ENCODE data around the gene WDR81.

WDR81 gene

GRCh38 chr17:1713160-1713877, 11.2 kb upstream of the WDR81 start:
- no peak for DNase-seq (ENCODE audit: low spot score)

GRCh38 chr17:1713878-1714426, 10.6 kb upstream of the WDR81 start:
- no peak for DNase-seq (ENCODE audit: low spot score)

GRCh38 chr17:1714427-1714979, 10.0 kb upstream of the WDR81 start:
- peak; percentile 94 for DNase-seq (ENCODE audit: low spot score)

GRCh38 chr17:1714980-1715802, 9.3 kb upstream of the WDR81 start:
- peak; percentile 83 for DNase-seq (ENCODE audit: low spot score)

GRCh38 chr17:1715803-1716075, 8.8 kb upstream of the WDR81 start:
- DNase-seq (ENCODE audit: low spot score): no peak

- DNase-seq (ENCODE audit: low spot score): peak; percentile 100
Observed at GRCh38 chr17:1716076-1716911, 8.2 kb upstream of the WDR81 start.

GRCh38 chr17:1716912-1717695, 7.4 kb upstream of the WDR81 start:
- DNase-seq (ENCODE audit: low spot score): peak; percentile 97

- no peak for DNase-seq (ENCODE audit: low spot score)
Observed at GRCh38 chr17:1718362-1719165, 5.9 kb upstream of the WDR81 start.

GRCh38 chr17:1720856-1721386, 3.6 kb upstream of the WDR81 start:
- no peak for DNase-seq (ENCODE audit: low spot score)

- DNase-seq (ENCODE audit: low spot score): peak; percentile 63
Observed at GRCh38 chr17:1722022-1722421, 2.5 kb upstream of the WDR81 start.

- DNase-seq (ENCODE audit: low spot score): no peak
Observed at GRCh38 chr17:1724869-1725641, 551 bp downstream of the WDR81 start.

- DNase-seq (ENCODE audit: low spot score): no peak
Observed at GRCh38 chr17:1725642-1726511, 1.4 kb downstream of the WDR81 start.

GRCh38 chr17:1726626-1727257, 2.2 kb downstream of the WDR81 start:
- no peak for DNase-seq (ENCODE audit: low spot score)

- DNase-seq (ENCODE audit: low spot score): no peak
Observed at GRCh38 chr17:1727258-1727789, 2.8 kb downstream of the WDR81 start.

GRCh38 chr17:1727876-1728630, 3.5 kb downstream of the WDR81 start:
- DNase-seq (ENCODE audit: low spot score): no peak

GRCh38 chr17:1729966-1730325, 5.4 kb downstream of the WDR81 start:
- DNase-seq (ENCODE audit: low spot score): no peak
